Measurements from ENCODE around the gene TRIM17.

Gene TRIM17

DNA sequence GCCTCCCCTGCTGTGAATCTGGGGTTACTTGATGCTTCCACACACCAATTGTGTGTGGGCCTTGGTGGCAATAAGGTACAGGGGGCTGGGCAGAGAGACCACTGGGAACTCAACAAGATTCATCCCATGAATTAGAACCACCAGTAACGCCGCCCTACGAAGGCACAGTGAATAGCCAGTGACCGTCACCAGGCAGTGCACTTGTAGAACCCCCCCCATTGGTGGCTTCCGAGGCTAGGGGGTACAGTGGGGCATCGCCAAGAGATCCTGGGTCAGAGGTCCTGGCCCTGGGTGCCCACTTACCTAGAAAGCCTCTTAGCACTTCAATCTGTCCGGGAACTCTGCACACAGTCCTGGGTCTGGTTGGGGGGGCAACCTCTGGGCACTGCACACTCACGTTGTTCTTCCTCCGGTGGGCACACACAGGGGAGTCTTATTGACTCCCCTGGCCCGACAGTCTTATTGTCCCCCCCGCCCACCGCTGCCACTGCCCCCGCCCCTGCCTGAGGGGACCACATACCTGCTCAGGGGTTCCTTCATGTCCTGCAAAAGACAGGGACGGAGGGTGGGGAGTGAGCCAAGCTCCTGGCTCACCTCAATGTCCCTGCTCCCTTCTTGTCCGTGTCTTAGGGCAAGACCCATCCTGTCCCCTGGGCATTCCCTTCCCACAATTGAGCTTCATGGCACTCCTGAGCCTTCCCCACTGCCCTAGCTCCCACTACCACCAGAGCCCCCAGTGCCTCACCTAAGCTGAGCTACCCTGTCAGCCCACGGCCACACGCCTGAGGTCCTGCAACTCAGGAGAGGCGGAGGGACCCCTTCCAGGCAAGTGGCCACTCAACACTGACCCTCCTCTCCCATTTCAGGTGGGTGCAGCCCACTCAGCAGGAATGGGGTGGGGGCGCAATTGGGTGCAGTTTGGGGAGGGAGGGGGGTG is 7.5 kb downstream of the TRIM17 start:
- Histone ChIP-seq H4K20me1 (ENCODE audit: insufficient read depth, low read length) (no peaks in the 10 kb centered on the region), H3K27me3 (ENCODE audit: insufficient read depth, low read length) (no peaks in the 10 kb centered on the region), H3K9ac (ENCODE audit: low read length) (no peak overlapping the region), H2AFZ (ENCODE audit: low read length) (no peak overlapping the region), H3K9me3 (ENCODE audit: low read length) (no peaks in the 10 kb centered on the region), H3K4me2 (ENCODE audit: low read length) (no peak overlapping the region), H3K9me2 (ENCODE audit: low read depth, low read length) (no peaks in the 10 kb centered on the region), H3F3A (ENCODE audit: insufficient read depth, low read length) (no peaks in the 10 kb centered on the region), H3K4me3 (ENCODE audit: low read depth, low read length, poor library complexity, severe bottlenecking) (no peak overlapping the region), H3K27ac (ENCODE audit: low read depth, low read length, poor library complexity, severe bottlenecking) (no peak overlapping the region), H3K36me3 (ENCODE audit: insufficient read depth, low read length) (no peaks in the 10 kb centered on the region), H3K4me1 (ENCODE audit: insufficient read depth, low read length, severe bottlenecking) (peaks cover 24% of the 10 kb centered on the region), H3K79me2 (ENCODE audit: insufficient read depth, low read length) (peaks cover 18% of the 10 kb centered on the region; the same call in 1 of the 2 replicates)
- TF ChIP-seq EZH2 (IDR thresholded peaks at IDR 0.05; ENCODE audit: borderline replicate concordance, low read length) = no peak
- TF ChIP-seq, protein P1, sequence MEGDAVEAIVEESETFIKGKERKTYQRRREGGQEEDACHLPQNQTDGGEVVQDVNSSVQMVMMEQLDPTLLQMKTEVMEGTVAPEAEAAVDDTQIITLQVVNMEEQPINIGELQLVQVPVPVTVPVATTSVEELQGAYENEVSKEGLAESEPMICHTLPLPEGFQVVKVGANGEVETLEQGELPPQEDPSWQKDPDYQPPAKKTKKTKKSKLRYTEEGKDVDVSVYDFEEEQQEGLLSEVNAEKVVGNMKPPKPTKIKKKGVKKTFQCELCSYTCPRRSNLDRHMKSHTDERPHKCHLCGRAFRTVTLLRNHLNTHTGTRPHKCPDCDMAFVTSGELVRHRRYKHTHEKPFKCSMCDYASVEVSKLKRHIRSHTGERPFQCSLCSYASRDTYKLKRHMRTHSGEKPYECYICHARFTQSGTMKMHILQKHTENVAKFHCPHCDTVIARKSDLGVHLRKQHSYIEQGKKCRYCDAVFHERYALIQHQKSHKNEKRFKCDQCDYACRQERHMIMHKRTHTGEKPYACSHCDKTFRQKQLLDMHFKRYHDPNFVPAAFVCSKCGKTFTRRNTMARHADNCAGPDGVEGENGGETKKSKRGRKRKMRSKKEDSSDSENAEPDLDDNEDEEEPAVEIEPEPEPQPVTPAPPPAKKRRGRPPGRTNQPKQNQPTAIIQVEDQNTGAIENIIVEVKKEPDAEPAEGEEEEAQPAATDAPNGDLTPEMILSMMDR (IDR thresholded peaks at IDR 0.05; ENCODE audit: low read length) = no peak

DNA sequence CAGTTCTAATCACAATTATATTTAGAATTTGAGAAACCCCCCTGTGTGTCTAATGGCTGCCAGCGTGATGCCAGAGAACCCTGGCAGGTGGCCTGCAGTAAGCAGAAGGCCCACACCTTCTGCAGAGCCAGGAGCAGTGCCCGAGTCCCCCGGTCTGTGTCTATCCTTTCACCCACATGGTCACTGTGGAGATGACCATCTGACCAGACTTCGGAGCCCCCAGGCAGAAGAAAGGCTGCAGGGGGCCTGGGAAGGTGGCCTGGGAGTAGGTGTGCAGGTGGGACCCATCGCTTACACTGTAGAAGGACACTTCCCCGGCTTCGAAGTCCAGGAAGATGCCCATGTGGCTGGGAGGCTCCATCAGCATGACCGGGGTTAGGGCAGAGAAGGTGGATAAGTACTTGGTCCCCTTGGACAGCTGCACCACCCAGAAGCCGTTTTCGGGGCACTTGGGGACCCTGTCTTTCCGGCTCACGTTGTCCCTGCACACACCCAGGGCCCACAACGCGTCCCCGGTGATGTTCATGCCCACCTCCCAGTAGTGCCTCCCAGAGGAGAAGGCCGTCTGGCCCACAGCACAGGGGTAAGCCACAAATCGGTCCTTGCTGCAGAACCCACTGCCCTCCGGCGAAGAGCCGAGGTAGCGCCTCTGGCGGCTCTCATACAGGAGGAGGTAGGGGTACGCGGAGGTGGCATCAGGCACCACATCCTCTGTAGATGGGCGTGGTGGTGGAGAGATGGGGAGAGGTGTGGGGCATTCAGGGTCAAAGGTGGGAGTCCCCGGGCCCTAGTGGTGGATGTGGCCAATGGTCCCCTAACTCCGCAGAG is 8.4 kb downstream of the TRIM17 start:
- Histone ChIP-seq H3K4me2 (ENCODE audit: low read length) (0 out of 2 replicates have a peak overlapping the region, but pooled peaks have one; percentile 99), H3F3A (ENCODE audit: insufficient read depth, low read length) (no peaks in the 10 kb centered on the region), H3K27me3 (ENCODE audit: insufficient read depth, low read length) (no peaks in the 10 kb centered on the region), H3K9me2 (ENCODE audit: low read depth, low read length) (no peaks in the 10 kb centered on the region), H3K27ac (ENCODE audit: low read depth, low read length, poor library complexity, severe bottlenecking) (no peak overlapping the region), H2AFZ (ENCODE audit: low read length) (no peak overlapping the region), H4K20me1 (ENCODE audit: insufficient read depth, low read length) (no peaks in the 10 kb centered on the region), H3K4me3 (ENCODE audit: low read depth, low read length, poor library complexity, severe bottlenecking) (no peak overlapping the region), H3K4me1 (ENCODE audit: insufficient read depth, low read length, severe bottlenecking) (peaks cover 26% of the 10 kb centered on the region), H3K79me2 (ENCODE audit: insufficient read depth, low read length) (peaks cover 20% of the 10 kb centered on the region; the same call in 1 of the 2 replicates), H3K9me3 (ENCODE audit: low read length) (no peaks in the 10 kb centered on the region), H3K36me3 (ENCODE audit: insufficient read depth, low read length) (no peaks in the 10 kb centered on the region), H3K9ac (ENCODE audit: low read length) (no peak overlapping the region)
- TF ChIP-seq, protein P1 (IDR thresholded peaks at IDR 0.05; ENCODE audit: low read length) = no peak
- TF ChIP-seq EZH2 (IDR thresholded peaks at IDR 0.05; ENCODE audit: borderline replicate concordance, low read length) = no peak

DNA sequence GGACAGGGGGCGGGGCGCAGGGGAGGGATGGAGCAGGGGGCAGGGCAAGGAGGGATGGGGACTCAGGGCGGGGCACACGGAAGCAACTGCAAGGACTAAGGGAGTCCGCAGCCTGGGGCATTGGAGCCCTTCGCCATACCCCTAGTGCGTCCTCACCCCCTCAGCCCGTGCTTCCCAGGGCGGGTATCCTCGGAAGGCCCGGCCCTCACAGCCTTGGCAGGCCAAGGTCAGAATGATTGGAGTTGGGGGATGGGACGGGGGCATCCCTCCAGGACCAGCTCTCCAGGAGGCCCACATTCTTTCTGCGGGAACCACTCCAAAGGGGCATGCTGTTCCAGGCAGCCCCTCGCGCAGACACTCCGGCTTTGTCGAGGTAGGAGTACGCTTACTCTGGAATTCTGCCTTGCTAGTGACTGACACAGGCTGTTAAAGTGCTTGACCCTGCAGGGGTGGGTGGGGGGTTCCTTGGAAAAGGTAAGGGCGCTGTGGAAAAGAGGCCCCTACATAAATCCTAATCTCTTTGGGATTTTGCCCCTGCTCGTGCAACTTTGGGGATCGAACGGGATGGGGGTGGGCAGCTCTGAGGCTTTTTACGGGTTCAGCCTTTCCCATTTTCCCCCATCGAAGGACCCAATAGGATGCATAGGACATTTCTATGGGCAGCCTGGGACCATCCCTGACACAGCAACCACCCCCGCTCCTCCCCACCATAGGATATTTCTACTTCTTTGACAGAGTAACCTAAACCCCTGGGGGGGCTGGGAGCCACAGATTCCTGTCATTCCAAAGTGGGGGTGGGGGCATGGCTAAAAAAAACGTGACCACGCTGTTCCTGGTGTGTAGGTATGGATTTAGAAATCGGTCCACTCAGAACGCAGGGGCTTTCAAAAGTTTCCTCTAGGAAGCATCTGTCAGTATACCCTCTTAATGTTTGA is 9.3 kb downstream of the TRIM17 start:
- no peaks in the 10 kb centered on the region for H3K9me3 ChIP-seq (ENCODE audit: low read length)
- H3K36me3 ChIP-seq (ENCODE audit: insufficient read depth, low read length) = no peaks in the 10 kb centered on the region
- no peaks in the 10 kb centered on the region for H3K9me2 ChIP-seq (ENCODE audit: low read depth, low read length)
- H4K20me1 ChIP-seq (ENCODE audit: insufficient read depth, low read length) = no peaks in the 10 kb centered on the region
- no peak overlapping the region for H2AFZ ChIP-seq (ENCODE audit: low read length)
- peaks cover 26% of the 10 kb centered on the region for H3K4me1 ChIP-seq (ENCODE audit: insufficient read depth, low read length, severe bottlenecking)
- H3K9ac ChIP-seq (ENCODE audit: low read length) = peak overlapping the region; percentile 75
- peak overlapping the region; percentile 99 for H3K4me3 ChIP-seq (ENCODE audit: low read depth, low read length, poor library complexity, severe bottlenecking)
- no peak for TF ChIP-seq EZH2 (IDR thresholded peaks at IDR 0.05; ENCODE audit: borderline replicate concordance, low read length)
- TF ChIP-seq, protein P1 (IDR thresholded peaks at IDR 0.05; ENCODE audit: low read length) = no peak
- no peaks in the 10 kb centered on the region for H3K27me3 ChIP-seq (ENCODE audit: insufficient read depth, low read length)
- peaks cover 20% of the 10 kb centered on the region; the same call in 1 of the 2 replicates for H3K79me2 ChIP-seq (ENCODE audit: insufficient read depth, low read length)
- peak overlapping the region; percentile 99 for H3K4me2 ChIP-seq (ENCODE audit: low read length)
- no peaks in the 10 kb centered on the region for H3F3A ChIP-seq (ENCODE audit: insufficient read depth, low read length)
- H3K27ac ChIP-seq (ENCODE audit: low read depth, low read length, poor library complexity, severe bottlenecking) = no peak overlapping the region
